GM12892 (cell line): ENCODE measurements around the gene CRB2.

Experiments used
- DNase-seq: peaks from one replicate; pipeline ENCODE4 v3.0.0; 2011; ENCODE audit not compliant: insufficient read length
- FAIRE-seq: peaks from 2 replicates; lab custom pipeline; 2011; peaks lifted over from hg19 to GRCh38; lab: Jason Lieb, UNC
- POLR2A ChIP-seq: IDR thresholded peaks from 2 replicates; pipeline ENCODE4 v1.6.1; 2011; ENCODE audit warnings: low read depth, low read length, control low read depth
- POLR2AphosphoS5 ChIP-seq: IDR thresholded peaks from 2 replicates; pipeline ENCODE4 v1.6.1; 2011; ENCODE audit warnings: low read depth, low read length, control low read depth
- TAF1 ChIP-seq: IDR thresholded peaks from 2 replicates; pipeline ENCODE4 v1.6.1; 2011; ENCODE audit warnings: low read depth, mild to moderate bottlenecking, control low read depth, low read length, borderline replicate concordance

The CRB2 gene

GRCh38 chr9:123380852-123381705 is 25.1 kb downstream of the CRB2 start:
- no peak for DNase-seq
- FAIRE-seq: no peak
- TF ChIP-seq POLR2A (no peak), POLR2AphosphoS5 (no peak), TAF1 (no peak)

DNA sequence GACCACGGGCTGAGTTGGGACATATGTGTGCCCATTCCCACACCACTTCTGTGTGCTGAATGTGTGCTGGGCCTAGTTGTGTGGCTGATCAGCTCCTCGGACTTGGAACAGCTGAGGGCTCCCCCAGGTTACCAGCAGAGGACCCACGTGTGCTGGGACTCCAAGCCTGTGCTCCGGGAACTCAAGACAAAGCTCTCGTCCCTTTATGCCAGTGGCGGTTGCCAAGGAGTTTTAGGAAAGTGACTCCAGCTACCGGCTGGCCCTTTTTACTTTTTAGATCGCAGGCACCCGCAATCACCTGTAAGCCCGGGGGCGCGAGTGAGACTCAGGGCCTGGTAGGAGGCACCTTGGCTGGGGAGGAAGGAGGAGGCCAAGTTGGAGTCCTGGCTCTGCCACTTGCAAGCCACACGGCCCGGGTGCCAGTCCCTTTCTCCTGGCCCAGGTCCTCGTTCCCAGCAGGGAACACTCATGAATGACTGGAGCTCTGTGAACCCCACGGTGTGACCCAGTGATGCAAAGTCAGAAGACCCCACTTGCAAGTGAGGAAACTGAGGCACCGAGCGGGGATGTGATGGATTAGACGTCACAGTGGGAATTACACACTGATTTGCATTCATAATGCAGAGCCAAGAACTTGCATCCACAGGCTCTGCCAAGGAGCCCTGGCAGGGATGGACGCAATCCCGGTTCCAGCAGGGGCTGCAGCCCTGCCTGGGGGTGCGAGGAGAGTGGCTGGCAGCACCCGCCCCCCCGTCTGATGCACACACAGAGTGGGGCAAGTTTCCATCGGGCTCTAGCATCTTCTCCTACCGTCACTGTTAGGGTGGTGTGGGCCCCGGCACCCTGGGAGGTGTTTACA is 26.9 kb downstream of the CRB2 start:
- FAIRE-seq: no peak
- TF ChIP-seq POLR2A: no peak
- no peak for TF ChIP-seq TAF1
- no peak for TF ChIP-seq POLR2AphosphoS5
- no peak for DNase-seq

- DNase-seq: no peak
- TF ChIP-seq POLR2A (no peak), POLR2AphosphoS5 (no peak), TAF1 (no peak)
- no peak for FAIRE-seq
Measured at GRCh38 chr9:123383512-123384170, 27.6 kb downstream of the CRB2 start.

- TF ChIP-seq POLR2AphosphoS5 (no peak), TAF1 (no peak), POLR2A (no peak)
- FAIRE-seq (no peak), DNase-seq (no peak)
Measured at GRCh38 chr9:123387686-123388085, 31.7 kb downstream of the CRB2 start.

DNA sequence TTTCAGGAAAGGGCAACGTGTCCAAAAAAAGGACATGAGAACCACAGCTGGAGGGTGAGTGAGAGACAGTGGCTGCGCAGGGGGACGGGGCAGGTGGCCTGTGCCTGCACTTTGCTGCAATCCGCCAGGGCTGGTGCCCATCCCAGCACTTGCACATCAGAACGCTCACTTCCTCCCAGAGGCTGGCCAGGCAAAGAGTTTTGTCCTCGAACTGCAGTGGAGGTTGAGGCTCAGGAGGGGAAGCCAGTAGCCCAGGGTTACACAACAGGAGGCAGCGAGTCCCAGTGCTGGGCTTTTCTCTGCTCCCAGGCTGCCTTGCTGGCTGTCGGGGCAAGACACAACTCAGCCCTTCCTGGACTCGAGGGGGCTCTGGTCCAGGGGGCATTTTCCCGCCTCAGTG is 33.1 kb downstream of the CRB2 start:
- no peak for FAIRE-seq
- TF ChIP-seq POLR2A: no peak
- no peak for TF ChIP-seq TAF1
- TF ChIP-seq POLR2AphosphoS5: no peak
- no peak for DNase-seq

DNA sequence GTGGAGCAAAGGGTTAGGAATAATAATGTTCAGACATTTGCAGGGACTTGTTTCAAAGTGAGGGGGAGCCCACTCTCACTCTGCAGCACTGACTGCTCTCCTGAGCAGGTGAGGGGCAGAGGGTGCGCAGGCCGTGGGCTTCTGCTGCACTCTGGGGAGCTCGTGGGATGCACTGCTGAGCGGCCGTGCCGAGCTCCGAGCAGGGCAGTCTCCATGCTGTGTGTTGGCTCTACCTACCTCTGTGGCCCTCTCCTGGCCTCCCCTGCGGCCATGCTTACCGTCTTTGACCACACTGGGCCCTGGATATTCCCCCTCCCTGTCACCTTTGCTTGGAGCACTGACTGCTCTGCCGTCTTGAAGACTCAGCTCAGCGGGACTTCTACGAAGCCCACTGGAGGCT is 33.7 kb downstream of the CRB2 start:
- no peak for DNase-seq
- no peak for FAIRE-seq
- TF ChIP-seq TAF1 (no peak), POLR2AphosphoS5 (no peak), POLR2A (no peak)

DNA sequence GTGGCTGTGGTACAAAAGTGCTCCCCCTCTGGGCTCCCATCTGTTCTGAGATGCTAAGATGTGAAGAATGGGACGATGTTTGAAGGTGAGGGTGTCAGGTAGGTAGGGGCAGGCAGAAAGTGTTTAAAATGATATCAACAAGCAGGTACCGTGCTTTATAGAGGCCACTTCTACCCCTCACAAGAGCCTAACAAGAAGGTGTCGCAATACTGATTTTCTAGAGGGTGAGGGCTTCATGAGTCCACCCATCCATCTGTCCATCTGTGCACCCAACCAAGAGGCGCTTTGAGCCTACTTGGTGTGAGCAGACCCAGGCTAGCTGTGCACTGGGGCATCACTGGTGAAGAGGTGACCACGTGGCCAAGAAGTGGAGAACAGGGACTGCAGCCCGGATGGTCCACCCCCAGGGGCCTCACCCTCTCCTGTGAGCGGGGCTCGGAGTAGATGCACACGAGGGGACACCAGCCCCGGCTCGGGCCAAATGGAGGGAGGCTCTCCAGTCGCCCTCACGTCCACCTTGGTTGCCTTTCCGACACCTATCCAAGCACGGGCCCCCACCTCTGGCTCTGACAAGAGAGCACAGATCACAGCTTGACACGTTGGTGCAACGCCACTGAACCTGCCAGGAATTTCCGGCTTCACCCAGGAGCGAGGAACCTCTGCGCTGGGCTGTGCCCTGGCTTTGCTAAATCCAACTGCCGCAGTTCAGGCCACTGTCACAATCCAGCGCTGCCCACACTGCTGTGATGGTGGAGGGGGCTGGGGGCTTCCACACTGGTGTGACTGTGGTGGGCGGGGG is 34.5 kb downstream of the CRB2 start:
- FAIRE-seq (no peak), DNase-seq (no peak)
- TF ChIP-seq POLR2AphosphoS5 (no peak), TAF1 (no peak), POLR2A (no peak)

DNA sequence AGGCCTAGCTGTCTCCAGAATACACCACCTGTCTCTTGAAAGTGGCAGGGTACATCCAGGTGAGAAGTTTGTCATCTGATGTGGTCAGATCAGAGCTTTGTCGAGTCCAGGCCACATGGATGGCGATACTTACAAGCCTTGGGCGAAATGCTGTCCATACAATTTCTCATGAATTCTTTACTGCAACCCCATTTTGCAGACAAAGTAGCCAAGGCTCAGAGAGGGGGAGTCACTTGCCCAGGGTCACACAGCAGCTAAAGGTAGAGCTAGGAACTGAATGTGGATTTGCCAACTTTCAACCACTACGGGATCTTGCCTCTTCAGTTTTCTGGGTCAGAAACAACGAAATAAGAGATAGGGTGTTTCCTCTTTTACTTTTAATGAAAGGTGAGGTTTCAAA is 35.2 kb downstream of the CRB2 start:
- FAIRE-seq (no peak), DNase-seq (no peak)
- no peak for TF ChIP-seq TAF1
- no peak for TF ChIP-seq POLR2A
- TF ChIP-seq POLR2AphosphoS5: no peak

- no peak for FAIRE-seq
- no peak for DNase-seq
- no peak for TF ChIP-seq POLR2A
- no peak for TF ChIP-seq TAF1
- no peak for TF ChIP-seq POLR2AphosphoS5
Measured at GRCh38 chr9:123391946-123392345, 35.9 kb downstream of the CRB2 start.

DNA sequence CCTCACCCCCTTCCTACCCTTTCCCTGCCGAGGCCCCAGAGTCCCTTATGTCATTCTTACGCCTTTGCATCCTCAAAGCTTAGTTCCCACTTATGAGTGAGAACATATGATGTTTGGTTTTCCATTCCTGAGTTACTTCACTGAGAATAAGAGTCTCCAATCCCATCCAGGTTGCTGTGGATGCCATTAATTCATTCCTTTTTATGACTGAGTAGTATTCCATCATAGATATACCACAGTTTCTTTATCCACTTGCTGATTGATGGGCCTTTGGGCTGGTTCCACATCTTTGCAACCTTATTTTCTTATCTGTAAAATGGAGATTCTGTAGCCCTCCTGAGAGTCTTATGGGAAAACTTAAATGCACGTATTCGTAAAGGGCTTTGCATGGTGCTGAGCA is 36.8 kb downstream of the CRB2 start:
- no peak for TF ChIP-seq TAF1
- no peak for TF ChIP-seq POLR2AphosphoS5
- TF ChIP-seq POLR2A: no peak
- DNase-seq (no peak), FAIRE-seq (no peak)
